ENCODE measurements around the gene GPR37.

The GPR37 gene

DNA sequence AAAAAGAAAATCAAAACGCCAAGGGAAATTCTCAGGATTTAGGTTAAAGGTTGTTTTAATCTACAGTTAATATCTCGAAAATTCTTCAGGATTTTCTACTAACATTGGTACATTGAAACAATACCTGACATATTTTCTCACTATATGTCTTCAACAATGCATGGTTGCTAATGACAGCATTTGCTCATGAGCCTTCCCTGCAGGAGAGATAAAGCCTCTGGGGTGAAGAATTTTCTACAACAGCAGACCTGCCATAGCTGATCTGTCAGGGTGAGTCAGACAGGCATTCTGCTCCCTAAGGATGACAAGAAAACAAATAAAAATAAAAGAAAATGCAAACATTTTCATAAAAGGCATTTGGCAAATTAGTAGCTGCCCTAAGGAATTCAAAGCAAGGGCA, 11.7 kb upstream of the GPR37 start:
- Mint-ChIP-seq H3K4me1 (peaks cover 12% of the 10 kb centered on the region), H3K9me3 (no peaks in the 10 kb centered on the region), H3K27me3 (ENCODE audit: low read depth) (peaks cover 4% of the 10 kb centered on the region), H3K27ac (no peak overlapping the region), H3K4me3 (no peak overlapping the region), H3K36me3 (ENCODE audit: low read depth) (no peaks in the 10 kb centered on the region)
- TF ChIP-seq CTCF (IDR thresholded peaks at IDR 0.05; ENCODE audit: unreplicated experiment in 3 of 3): no peak

DNA sequence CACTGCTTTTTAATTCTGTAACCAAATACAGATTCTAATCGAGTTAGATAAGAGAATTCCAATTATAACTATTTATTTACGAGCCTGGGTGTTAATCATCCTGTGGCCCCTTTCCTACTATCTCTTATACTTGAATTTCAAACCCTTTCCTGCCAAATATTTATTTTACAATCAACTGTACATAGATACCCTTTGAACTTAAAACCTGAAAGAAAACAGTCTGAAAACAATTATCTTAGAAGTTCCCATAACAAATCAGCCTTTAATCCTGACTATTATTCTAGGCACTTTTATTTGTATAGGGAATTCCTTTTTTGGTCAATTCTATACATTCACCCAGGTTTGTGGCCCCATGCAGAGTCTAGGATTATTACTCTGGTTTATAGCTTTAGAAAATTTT, 10.6 kb upstream of the GPR37 start:
- Mint-ChIP-seq H3K9me3 (no peaks in the 10 kb centered on the region), H3K4me3 (no peak overlapping the region), H3K27me3 (ENCODE audit: low read depth) (peaks cover 3% of the 10 kb centered on the region), H3K27ac (no peak overlapping the region), H3K36me3 (ENCODE audit: low read depth) (no peaks in the 10 kb centered on the region), H3K4me1 (peaks cover 2% of the 10 kb centered on the region)
- no peak for TF ChIP-seq CTCF (IDR thresholded peaks at IDR 0.05; ENCODE audit: unreplicated experiment in 3 of 3)

DNA sequence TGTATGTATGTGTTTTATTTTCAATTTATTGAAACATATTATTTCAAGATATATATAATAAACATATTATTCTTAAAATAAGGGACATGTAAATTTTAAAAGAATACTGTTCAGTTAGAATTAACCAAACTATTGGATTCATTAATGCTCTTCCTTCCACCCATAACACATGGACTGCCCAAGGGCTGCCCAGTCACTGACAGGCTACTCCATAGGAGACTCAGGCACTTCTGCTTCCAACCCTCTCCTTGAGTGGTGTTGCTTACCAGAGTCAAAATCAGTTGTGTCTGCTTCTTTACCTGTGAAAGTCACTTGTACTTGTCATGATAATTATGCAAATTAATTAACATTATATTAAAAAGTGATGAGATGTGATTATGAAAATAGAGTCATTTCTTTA, 9.8 kb upstream of the GPR37 start:
- H3K36me3 Mint-ChIP-seq (ENCODE audit: low read depth): no peaks in the 10 kb centered on the region
- no peak overlapping the region for H3K27ac Mint-ChIP-seq
- no peaks in the 10 kb centered on the region for H3K9me3 Mint-ChIP-seq
- no peak overlapping the region for H3K4me3 Mint-ChIP-seq
- no peak for TF ChIP-seq CTCF (IDR thresholded peaks at IDR 0.05; ENCODE audit: unreplicated experiment in 3 of 3)
- no peaks in the 10 kb centered on the region for H3K4me1 Mint-ChIP-seq
- no peaks in the 10 kb centered on the region for H3K27me3 Mint-ChIP-seq (ENCODE audit: low read depth)

DNA sequence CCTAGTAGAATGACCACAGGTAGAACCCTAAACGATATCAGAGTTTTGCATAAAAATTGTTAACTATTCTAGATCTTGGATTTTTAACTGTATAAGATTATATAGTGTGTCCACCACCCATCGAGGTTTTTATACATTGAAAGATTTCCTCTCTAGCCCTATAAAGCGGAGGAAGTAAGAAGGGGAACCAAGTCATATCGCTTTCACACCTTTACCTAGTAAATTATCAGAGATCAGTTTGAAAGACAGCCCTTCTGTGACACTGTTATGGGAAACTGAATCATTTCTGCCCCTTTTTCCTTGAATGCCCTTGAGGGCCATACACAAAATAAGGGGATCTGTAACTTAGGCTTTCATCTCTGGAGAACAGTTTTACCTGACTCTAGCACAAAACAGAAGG, 8.3 kb upstream of the GPR37 start:
- Mint-ChIP-seq H3K4me3 (no peak overlapping the region), H3K27ac (no peak overlapping the region), H3K4me1 (no peaks in the 10 kb centered on the region), H3K9me3 (no peaks in the 10 kb centered on the region), H3K27me3 (ENCODE audit: low read depth) (no peaks in the 10 kb centered on the region), H3K36me3 (ENCODE audit: low read depth) (no peaks in the 10 kb centered on the region)
- no peak for TF ChIP-seq CTCF (IDR thresholded peaks at IDR 0.05; ENCODE audit: unreplicated experiment in 3 of 3)

DNA sequence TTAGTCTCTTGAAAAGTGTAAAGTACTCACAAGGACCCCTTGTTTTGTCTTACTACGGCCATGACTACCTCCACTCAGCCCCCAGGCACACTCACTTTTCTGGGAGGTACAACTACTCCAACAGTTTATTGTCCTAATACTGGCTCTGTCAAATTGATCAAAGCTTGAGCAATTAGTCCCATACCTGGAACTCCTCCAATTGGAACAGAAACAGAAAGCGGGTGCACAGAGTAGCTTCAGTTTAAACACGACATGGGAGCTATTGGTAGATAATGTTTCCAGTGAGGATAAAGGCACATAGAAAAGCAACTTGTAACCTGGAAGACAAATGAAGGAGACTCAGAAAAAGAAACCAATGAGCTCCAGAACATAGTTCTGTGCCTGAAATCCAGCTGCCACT, 7.7 kb upstream of the GPR37 start:
- Mint-ChIP-seq H3K4me1 (no peaks in the 10 kb centered on the region), H3K27me3 (ENCODE audit: low read depth) (no peaks in the 10 kb centered on the region), H3K36me3 (ENCODE audit: low read depth) (no peaks in the 10 kb centered on the region), H3K9me3 (no peaks in the 10 kb centered on the region), H3K27ac (no peak overlapping the region), H3K4me3 (no peak overlapping the region)
- TF ChIP-seq CTCF (IDR thresholded peaks at IDR 0.05; ENCODE audit: unreplicated experiment in 3 of 3): no peak

DNA sequence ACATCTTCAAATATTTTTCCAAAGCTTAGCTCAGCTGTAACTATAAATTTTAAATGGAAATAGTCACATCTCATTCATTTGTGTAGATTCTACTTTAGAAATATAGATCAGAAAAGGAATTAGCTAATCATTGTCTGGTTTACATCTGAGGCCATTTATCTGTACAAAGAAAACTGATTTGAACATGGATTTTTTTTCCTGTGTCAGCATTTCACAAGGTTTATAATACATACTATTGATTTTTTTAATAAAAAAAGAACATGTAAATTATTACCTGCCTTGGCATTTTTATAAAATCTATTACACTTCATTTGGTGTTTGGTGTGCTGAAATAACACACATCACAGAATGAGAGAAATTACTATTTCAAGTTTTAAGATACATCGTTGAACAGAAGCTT, 3.5 kb upstream of the GPR37 start:
- no peaks in the 10 kb centered on the region for H3K36me3 Mint-ChIP-seq (ENCODE audit: low read depth)
- no peak overlapping the region for H3K27ac Mint-ChIP-seq
- TF ChIP-seq CTCF (IDR thresholded peaks at IDR 0.05; ENCODE audit: unreplicated experiment in 3 of 3): no peak

More for the DNA sequence above, 3.5 kb upstream of the GPR37 start:
- no peaks in the 10 kb centered on the region for H3K9me3 Mint-ChIP-seq
- H3K27me3 Mint-ChIP-seq (ENCODE audit: low read depth): peaks cover 30% of the 10 kb centered on the region
- no peak overlapping the region for H3K4me3 Mint-ChIP-seq
- peaks cover 5% of the 10 kb centered on the region for H3K4me1 Mint-ChIP-seq

Data from nephron (organoid).